ENCODE data around the gene COG4.
"Not testable (repeated sequence)": the region's sequence is repeated elsewhere in the genome, so short reads cannot be mapped to it uniquely, and the experiment has no call there.

Gene COG4

GRCh38 chr16:70540994-70541393 lies 17.6 kb upstream of the COG4 start:
- no peaks in the 10 kb centered on the region for H3K4me1 ChIP-seq
- peaks cover 98% of the 10 kb centered on the region for H3K36me3 ChIP-seq
- H3K4me3 ChIP-seq (ENCODE audit: low read depth, low read length) = no peak overlapping the region
- no peaks in the 10 kb centered on the region for H3K9me3 ChIP-seq
- no peak for DNase-seq
- TF ChIP-seq, protein P1, sequence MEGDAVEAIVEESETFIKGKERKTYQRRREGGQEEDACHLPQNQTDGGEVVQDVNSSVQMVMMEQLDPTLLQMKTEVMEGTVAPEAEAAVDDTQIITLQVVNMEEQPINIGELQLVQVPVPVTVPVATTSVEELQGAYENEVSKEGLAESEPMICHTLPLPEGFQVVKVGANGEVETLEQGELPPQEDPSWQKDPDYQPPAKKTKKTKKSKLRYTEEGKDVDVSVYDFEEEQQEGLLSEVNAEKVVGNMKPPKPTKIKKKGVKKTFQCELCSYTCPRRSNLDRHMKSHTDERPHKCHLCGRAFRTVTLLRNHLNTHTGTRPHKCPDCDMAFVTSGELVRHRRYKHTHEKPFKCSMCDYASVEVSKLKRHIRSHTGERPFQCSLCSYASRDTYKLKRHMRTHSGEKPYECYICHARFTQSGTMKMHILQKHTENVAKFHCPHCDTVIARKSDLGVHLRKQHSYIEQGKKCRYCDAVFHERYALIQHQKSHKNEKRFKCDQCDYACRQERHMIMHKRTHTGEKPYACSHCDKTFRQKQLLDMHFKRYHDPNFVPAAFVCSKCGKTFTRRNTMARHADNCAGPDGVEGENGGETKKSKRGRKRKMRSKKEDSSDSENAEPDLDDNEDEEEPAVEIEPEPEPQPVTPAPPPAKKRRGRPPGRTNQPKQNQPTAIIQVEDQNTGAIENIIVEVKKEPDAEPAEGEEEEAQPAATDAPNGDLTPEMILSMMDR (IDR thresholded peaks at IDR 0.05; ENCODE audit: low read depth, low read length) = no peak
- no peaks in the 10 kb centered on the region for H3K27me3 ChIP-seq

- H3K9me3 ChIP-seq = no peaks in the 10 kb centered on the region
- peaks cover 99% of the 10 kb centered on the region for H3K36me3 ChIP-seq
- TF ChIP-seq, protein P1 (IDR thresholded peaks at IDR 0.05; ENCODE audit: low read depth, low read length) = no peak
- no peak for DNase-seq
- no peaks in the 10 kb centered on the region for H3K27me3 ChIP-seq
- H3K4me1 ChIP-seq = no peaks in the 10 kb centered on the region
- H3K4me3 ChIP-seq (ENCODE audit: low read depth, low read length) = no peak overlapping the region
Observed at GRCh38 chr16:70534971-70535370, 11.6 kb upstream of the COG4 start.

GRCh38 chr16:70529954-70530353 lies 6.6 kb upstream of the COG4 start:
- H3K4me1 ChIP-seq; H3K9me3 ChIP-seq; H3K27me3 ChIP-seq; H3K4me3 ChIP-seq (ENCODE audit: low read depth, low read length); DNase-seq: not testable (repeated sequence)
- H3K36me3 ChIP-seq = peaks cover 90% of the 10 kb centered on the region

DNA sequence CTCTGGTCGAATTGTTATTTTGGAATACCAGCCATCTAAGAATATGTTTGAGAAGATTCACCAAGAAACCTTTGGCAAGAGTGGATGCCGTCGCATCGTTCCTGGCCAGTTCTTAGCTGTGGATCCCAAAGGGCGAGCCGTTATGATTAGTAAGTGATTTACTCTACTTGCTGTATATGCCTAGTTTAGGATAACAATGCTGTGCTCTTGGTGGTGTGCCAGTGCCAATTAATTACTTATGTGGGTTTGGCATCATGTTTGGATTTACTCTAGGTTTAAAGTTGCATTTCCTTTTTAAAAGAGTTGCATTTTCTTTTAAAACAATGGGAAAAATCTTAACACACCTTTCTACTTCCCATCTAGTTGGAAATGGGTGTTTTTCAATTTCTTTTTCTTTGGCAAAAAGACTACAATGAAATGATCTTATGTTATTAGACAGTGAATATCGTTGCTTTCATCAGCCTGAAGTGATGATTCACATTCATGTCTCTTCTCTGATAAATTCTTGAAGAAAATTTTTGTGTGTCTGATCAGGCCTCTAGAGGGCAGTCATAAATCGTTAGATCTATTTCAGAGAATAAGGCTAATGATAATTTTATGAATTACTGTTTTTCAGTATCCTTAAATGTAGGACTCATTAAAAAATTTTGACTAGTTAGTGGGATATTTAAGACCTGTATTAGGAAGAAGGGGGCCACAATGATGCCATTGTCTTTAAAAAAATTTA lies 5.9 kb upstream of the COG4 start:
- Histone ChIP-seq H3K36me3 (peaks cover 86% of the 10 kb centered on the region), H3K4me1 (peaks cover 9% of the 10 kb centered on the region), H3K9me3 (no peaks in the 10 kb centered on the region), H3K4me3 (ENCODE audit: low read depth, low read length) (peak overlapping the region; percentile 12; the same call in 1 of the 2 replicates), H3K27me3 (no peaks in the 10 kb centered on the region)
- TF ChIP-seq, protein P1 (IDR thresholded peaks at IDR 0.05; ENCODE audit: low read depth, low read length) = peak; percentile 59
- no peak for DNase-seq

DNA sequence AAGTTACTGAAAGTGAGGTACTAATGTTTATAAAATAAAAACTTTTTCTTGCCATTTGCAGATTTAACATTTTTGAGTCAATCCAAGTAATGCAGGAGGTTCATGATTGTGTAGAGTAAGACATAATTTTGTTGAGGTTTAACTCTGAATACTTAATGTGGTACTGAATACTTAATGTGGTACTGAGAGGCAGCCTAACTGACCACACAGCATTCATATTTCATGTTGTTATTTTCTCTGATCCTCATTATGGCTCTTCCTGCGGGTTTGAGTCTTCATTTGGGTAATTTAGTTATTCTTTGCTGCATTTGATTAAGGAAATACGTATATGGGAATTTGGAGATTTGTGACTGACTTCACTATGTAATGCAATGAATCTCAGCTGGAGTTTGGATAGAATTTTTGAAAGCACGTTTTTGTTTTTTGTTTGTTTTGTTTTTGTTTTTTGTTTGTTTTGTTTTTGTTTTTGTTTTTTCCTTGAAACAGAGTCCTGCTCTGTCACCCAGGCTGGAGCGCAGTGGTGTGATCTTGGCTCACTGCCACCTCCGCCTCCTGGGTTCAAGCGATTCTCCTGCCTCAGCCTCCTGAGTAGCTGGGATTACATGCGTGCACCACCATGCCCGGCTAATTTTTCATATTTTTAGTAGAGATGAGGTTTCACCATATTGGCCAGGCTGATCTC lies 4.1 kb upstream of the COG4 start:
- no peaks in the 10 kb centered on the region for H3K27me3 ChIP-seq
- no peak for DNase-seq
- peaks cover 9% of the 10 kb centered on the region for H3K4me1 ChIP-seq
- peak overlapping the region; percentile 27 for H3K4me3 ChIP-seq (ENCODE audit: low read depth, low read length)
- no peaks in the 10 kb centered on the region for H3K9me3 ChIP-seq
- H3K36me3 ChIP-seq = peaks cover 70% of the 10 kb centered on the region
- TF ChIP-seq, protein P1 (IDR thresholded peaks at IDR 0.05; ENCODE audit: low read depth, low read length) = no peak

GRCh38 chr16:70526403-70526802 lies 3.0 kb upstream of the COG4 start:
- peaks cover 60% of the 10 kb centered on the region for H3K36me3 ChIP-seq
- no peaks in the 10 kb centered on the region for H3K9me3 ChIP-seq
- TF ChIP-seq, protein P1 (IDR thresholded peaks at IDR 0.05; ENCODE audit: low read depth, low read length) = no peak
- DNase-seq = no peak
- no peaks in the 10 kb centered on the region for H3K27me3 ChIP-seq
- peaks cover 11% of the 10 kb centered on the region for H3K4me1 ChIP-seq
- H3K4me3 ChIP-seq (ENCODE audit: low read depth, low read length) = peak overlapping the region; percentile 27

- H3K9me3 ChIP-seq, H3K27me3 ChIP-seq: not testable (repeated sequence)
- peak; percentile 36 for DNase-seq
- H3K4me3 ChIP-seq (ENCODE audit: low read depth, low read length) = peak overlapping the region; percentile 92
- peaks cover 11% of the 10 kb centered on the region for H3K4me1 ChIP-seq
- peaks cover 41% of the 10 kb centered on the region for H3K36me3 ChIP-seq
Observed at GRCh38 chr16:70524399-70524825, 1.1 kb upstream of the COG4 start.

All from BE2C (cell line).